DOHH2 (cell line): Measurements from ENCODE around the gene FBXW2.

Experiments used
- H3F3A ChIP-seq: fragments of 200-600 bp; sonication (generic), shearing (Covaris generic); 2 replicates; pipeline ENCODE4 v1.6.0; 2016; ENCODE audit warnings: antibody characterized with exemption, mild to moderate bottlenecking; ENCODE audit not compliant: control insufficient read depth, insufficient read depth
- H3K27ac ChIP-seq: fragments of 200-600 bp; sonication (generic); 2 replicates; pipeline ENCODE4 v1.5.1; 2014; ENCODE audit warnings: low read depth, mild to moderate bottlenecking, low read length, moderate library complexity
- H3K27me3 ChIP-seq: fragments of 200-600 bp; sonication (generic); 2 replicates; pipeline ENCODE4 v1.6.1; 2014; ENCODE audit warnings: mild to moderate bottlenecking, low read length, mixed read lengths; ENCODE audit not compliant: control insufficient read depth
- H3K36me3 ChIP-seq: fragments of 200-600 bp; sonication (generic); 2 replicates; pipeline ENCODE4 v1.6.1; 2014; ENCODE audit warnings: mild to moderate bottlenecking, low read length, moderate library complexity, mixed read lengths; ENCODE audit not compliant: control insufficient read depth
- H3K4me1 ChIP-seq: fragments of 200-600 bp; sonication (generic); 2 replicates; pipeline ENCODE4 v1.6.1; 2014; ENCODE audit warnings: mild to moderate bottlenecking, low read length, mixed read lengths; ENCODE audit not compliant: control insufficient read depth
- H3K4me2 ChIP-seq: fragments of 200-600 bp; sonication (generic); 2 replicates; pipeline ENCODE4 v1.6.0; 2014; ENCODE audit warnings: mild to moderate bottlenecking, low read length, moderate library complexity
- H3K4me3 ChIP-seq: fragments of 200-600 bp; sonication (generic); 2 replicates; pipeline ENCODE4 v1.5.1; 2014; ENCODE audit warnings: mild to moderate bottlenecking, low read length, mixed read lengths
- H3K79me2 ChIP-seq: fragments of 200-600 bp; sonication (generic); 2 replicates; pipeline ENCODE4 v1.6.1; 2014; ENCODE audit warnings: mild to moderate bottlenecking, low read length, mixed read lengths; ENCODE audit not compliant: control insufficient read depth
- H3K9me2 ChIP-seq: fragments of 200-600 bp; sonication (generic); replicated peaks from 2 replicates; pipeline ENCODE4 v1.6.1; 2014; ENCODE audit warnings: mild to moderate bottlenecking, low read length, mixed read lengths; ENCODE audit not compliant: control insufficient read depth
- H3K9me3 ChIP-seq: fragments of 200-600 bp; sonication (generic); 2 replicates; pipeline ENCODE4 v1.6.1; 2014; ENCODE audit warnings: antibody characterized with exemption, low read length, mixed read lengths; ENCODE audit not compliant: control insufficient read depth, insufficient read depth
- H4K20me1 ChIP-seq: fragments of 200-600 bp; sonication (generic); 2 replicates; pipeline ENCODE4 v1.6.0; 2014; ENCODE audit warnings: low read depth, mild to moderate bottlenecking, antibody characterized with exemption, low read length, moderate library complexity; ENCODE audit not compliant: control insufficient read depth, insufficient read depth
- EZH2phosphoT487 ChIP-seq: fragments of 200-600 bp; sonication (generic); IDR thresholded peaks from 2 replicates; pipeline ENCODE4 v1.6.1; 2017; ENCODE audit warnings: borderline replicate concordance, mild to moderate bottlenecking, antibody characterized with exemption, low read length, moderate library complexity, mixed read lengths
- TF ChIP-seq, protein P1 (sequence below): fragments of 200-600 bp; sonication (generic); IDR thresholded peaks from one replicate; pipeline ENCODE4 v1.5.1; 2014; ENCODE audit warnings: antibody characterized with exemption, mild to moderate bottlenecking, low read depth, low read length; ENCODE audit not compliant: poor library complexity, severe bottlenecking

The FBXW2 gene

DNA sequence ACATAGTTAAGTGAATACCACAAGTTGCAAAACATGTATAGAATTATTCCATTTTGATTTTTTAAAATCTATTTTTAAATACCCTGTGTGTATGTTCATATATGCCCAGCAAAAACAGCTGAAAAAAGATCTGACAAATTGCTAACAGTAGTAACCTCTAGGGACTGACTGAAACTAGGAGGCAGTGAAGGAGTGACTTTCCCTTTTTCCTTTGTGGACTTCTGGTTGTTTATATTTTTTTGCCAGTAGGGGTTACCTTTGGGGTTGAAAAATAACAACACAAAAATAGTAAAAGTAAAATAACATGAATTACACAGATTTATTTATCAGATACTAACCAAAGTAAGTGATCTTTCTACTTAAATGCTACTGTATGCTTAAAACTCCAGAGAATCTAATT lies 81.9 kb downstream of the FBXW2 start:
- H3K9me2 ChIP-seq, result no peaks in the 10 kb centered on the region
- no peak overlapping the region for H3K27ac ChIP-seq
- H3K36me3 ChIP-seq, result no peaks in the 10 kb centered on the region
- H3F3A ChIP-seq, result peaks cover 6% of the 10 kb centered on the region
- no peaks in the 10 kb centered on the region for H3K27me3 ChIP-seq
- H3K9me3 ChIP-seq, result no peaks in the 10 kb centered on the region
- TF ChIP-seq, protein P1, sequence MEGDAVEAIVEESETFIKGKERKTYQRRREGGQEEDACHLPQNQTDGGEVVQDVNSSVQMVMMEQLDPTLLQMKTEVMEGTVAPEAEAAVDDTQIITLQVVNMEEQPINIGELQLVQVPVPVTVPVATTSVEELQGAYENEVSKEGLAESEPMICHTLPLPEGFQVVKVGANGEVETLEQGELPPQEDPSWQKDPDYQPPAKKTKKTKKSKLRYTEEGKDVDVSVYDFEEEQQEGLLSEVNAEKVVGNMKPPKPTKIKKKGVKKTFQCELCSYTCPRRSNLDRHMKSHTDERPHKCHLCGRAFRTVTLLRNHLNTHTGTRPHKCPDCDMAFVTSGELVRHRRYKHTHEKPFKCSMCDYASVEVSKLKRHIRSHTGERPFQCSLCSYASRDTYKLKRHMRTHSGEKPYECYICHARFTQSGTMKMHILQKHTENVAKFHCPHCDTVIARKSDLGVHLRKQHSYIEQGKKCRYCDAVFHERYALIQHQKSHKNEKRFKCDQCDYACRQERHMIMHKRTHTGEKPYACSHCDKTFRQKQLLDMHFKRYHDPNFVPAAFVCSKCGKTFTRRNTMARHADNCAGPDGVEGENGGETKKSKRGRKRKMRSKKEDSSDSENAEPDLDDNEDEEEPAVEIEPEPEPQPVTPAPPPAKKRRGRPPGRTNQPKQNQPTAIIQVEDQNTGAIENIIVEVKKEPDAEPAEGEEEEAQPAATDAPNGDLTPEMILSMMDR, result no peak
- no peak for TF ChIP-seq EZH2phosphoT487
- H3K4me2 ChIP-seq, result peak overlapping the region; percentile 89
- H4K20me1 ChIP-seq, result no peaks in the 10 kb centered on the region
- H3K79me2 ChIP-seq, result peaks cover 17% of the 10 kb centered on the region
- peak overlapping the region; percentile 86 for H3K4me3 ChIP-seq
- peaks cover 43% of the 10 kb centered on the region for H3K4me1 ChIP-seq

- H4K20me1 ChIP-seq, result no peaks in the 10 kb centered on the region
- peak overlapping the region; percentile 31 for H3K4me2 ChIP-seq
- H3K4me1 ChIP-seq, result peaks cover 42% of the 10 kb centered on the region
- no peaks in the 10 kb centered on the region for H3K27me3 ChIP-seq
- TF ChIP-seq, protein P1, result no peak
- TF ChIP-seq EZH2phosphoT487, result no peak
- no peaks in the 10 kb centered on the region for H3K9me2 ChIP-seq
- no peaks in the 10 kb centered on the region for H3K9me3 ChIP-seq
- peak overlapping the region; percentile 32; the same call in 1 of the 2 replicates for H3K4me3 ChIP-seq
- no peak overlapping the region for H3K27ac ChIP-seq
- H3F3A ChIP-seq, result peaks cover 4% of the 10 kb centered on the region; the same call in 1 of the 2 replicates
- peaks cover 17% of the 10 kb centered on the region for H3K79me2 ChIP-seq
- H3K36me3 ChIP-seq, result no peaks in the 10 kb centered on the region
These were observed 82.9 kb downstream of the FBXW2 start for GRCh38 chr9:120710110-120710981.

GRCh38 chr9:120708526-120709224 lies 84.5 kb downstream of the FBXW2 start:
- H3K4me2 ChIP-seq, result no peak overlapping the region
- no peaks in the 10 kb centered on the region for H3K9me2 ChIP-seq
- H3K36me3 ChIP-seq, result no peaks in the 10 kb centered on the region
- peaks cover 4% of the 10 kb centered on the region; the same call in 1 of the 2 replicates for H3F3A ChIP-seq
- no peaks in the 10 kb centered on the region for H4K20me1 ChIP-seq
- H3K79me2 ChIP-seq, result peaks cover 15% of the 10 kb centered on the region
- no peak overlapping the region for H3K4me3 ChIP-seq
- peaks cover 36% of the 10 kb centered on the region for H3K4me1 ChIP-seq
- no peak overlapping the region for H3K27ac ChIP-seq
- no peaks in the 10 kb centered on the region for H3K27me3 ChIP-seq
- H3K9me3 ChIP-seq, result no peaks in the 10 kb centered on the region
- TF ChIP-seq, protein P1, result no peak
- no peak for TF ChIP-seq EZH2phosphoT487
